Adrenal gland (tissue), 12 donors: ENCODE data around the gene SLC29A3. TPM values are rescaled to one million over a fixed set of nuclear protein-coding genes. Genes with fewer than 3 reads are reported as not detected.

Experiments used
- DNase-seq, 7 donors: peaks; one replicate each; pipeline ENCODE4 v3.0.0-alpha.2; 2019 to 2020
- H3K27ac ChIP-seq, 5 donors: fragments of 200-600 bp; sonication (generic) in 4 of 5; 1 replicate in 3 of 5; 2 replicates in 2 of 5; pipeline versions ENCODE4 v1.5.1 to v1.8.0; 2016 to 2020; ENCODE audit warnings: mild to moderate bottlenecking in 1 of 5
- H3K27me3 ChIP-seq: fragments of 200-600 bp; 2 replicates; pipeline ENCODE4 v1.8.0; 2021
- H3K36me3 ChIP-seq, 2 donors: fragments of 200-600 bp; replicated peaks in 1 of 2; 1 replicate in 1 of 2; 2 replicates in 1 of 2; pipeline versions ENCODE4 v1.5.1 to v1.8.0; 2018 to 2022
- H3K4me1 ChIP-seq, 2 donors: fragments of 200-600 bp; replicated peaks in 1 of 2; 1 replicate in 1 of 2; 2 replicates in 1 of 2; pipeline versions ENCODE4 v1.5.1 to v1.8.0; 2018 to 2021
- H3K4me3 ChIP-seq, 4 donors: fragments of 200-600 bp; sonication (generic) in 3 of 4; one replicate each; pipeline ENCODE4 v1.5.1; 2016 to 2018
- H3K9me3 ChIP-seq, 3 donors: fragments of 200-600 bp; sonication (generic) in 1 of 3; replicated peaks in 1 of 3; 1 replicate in 2 of 3; 2 replicates in 1 of 3; pipeline versions ENCODE4 v1.5.1 to v1.8.0; 2016 to 2021
- CTCF ChIP-seq, 6 experiments: fragments of 450-650 bp in 4 of 6; fragments of 200-600 bp in 2 of 6; sonication (generic) in 1 of 6; IDR thresholded peaks; 1 replicate in 5 of 6; 2 replicates in 1 of 6; pipeline versions ENCODE4 v1.5.1 to v1.8.0; 2016 to 2021; ENCODE audit warnings: antibody characterized with exemption in 6 of 6, mild to moderate bottlenecking in 2 of 6, moderate library complexity in 1 of 6
- POLR2A ChIP-seq, 2 donors: fragments of 450-650 bp; IDR thresholded peaks; one replicate each; pipeline ENCODE4 v1.6.1; 2017; ENCODE audit warnings: antibody characterized with exemption in 2 of 2, mild to moderate bottlenecking in 2 of 2, moderate library complexity in 1 of 2
- WGBS, 4 donors: extraction: QIAGEN DNeasy Blood & Tissue Kit in 2 of 4; methylation state at CpG; one replicate each; pipeline versions ENCODE4 v1.1.5 to v1.1.7; 2013 to 2017; 5-methylcytosine and 5-hydroxymethylcytosine counted together
- intact Hi-C, 2 donors: fragments of 100-400 bp; cut with DNase I; formaldehyde crosslinking; loops; one replicate each; pipeline versions ENCODE4 v1.14.1 to v1.15.0; 2022 to 2023
- polyA plus RNA-seq, 3 donors: library from polyadenylated mRNA; stranded (reverse); fragments of 200-250 nt in 2 of 3; fragments of 350-450 nt in 1 of 3; fragmentation: Illumina TruSeq in 1 of 3; extraction: RNeasy Lipid Tissue Mini Kit (QIAGEN cat#74804) in 1 of 3; gene quantifications; one replicate each; pipeline ENCODE4 v1.2.3, GENCODE V29; 2013 to 2014
- total RNA-seq, 9 donors: library from RNA; depleted of rRNA in 4 of 9; stranded (reverse); fragments of >200 nt in 4 of 9; fragments of 120-200 nt in 1 of 9; fragmentation: NEBNext Ultra II Directional in 1 of 9; extraction: Animal tissue kit (Norgen Biotek cat#: 25700) in 1 of 9; gene quantifications; one replicate each; pipeline versions ENCODE4 v1.1.0 to v1.2.4, GENCODE V29; 2013 to 2023
- donor health status: healthy with polysubstance abuse.
- donor health status: Bipolar disorder and iron deficiency.
- donor health status: DM: yes; HTN: yes; CAD: no.
- donor health status: DM: no; HTN: no; CAD: no.
- donor health status: DM: no; HTN: no; CAD: no.
- donor health status: DM: yes; HTN: yes; CAD: no.

Gene SLC29A3
- total and polyA plus RNA-seq, 12 donors, result 1.4 to 19.0 (median 3.9) TPM

- intact Hi-C loops, result loop anchor here (5.0 to 10.0 kb wide), 2 partner anchors 47 to 480 kb away; no protein-coding TSS in a partner anchor
- no peak overlapping the region for H3K27ac ChIP-seq
- TF ChIP-seq CTCF (IDR thresholded peaks at IDR 0.05) (no peak), POLR2A (IDR thresholded peaks at IDR 0.05) (no peak)
- H3K4me1 ChIP-seq, result no peaks in the 10 kb centered on the region
- WGBS, 4 donors, result 90 to 96% (median 95%) methylated on average over 6 of the region's 6 CpGs
- no peak overlapping the region for H3K4me3 ChIP-seq
- no peak for DNase-seq
- no peaks in the 10 kb centered on the region for H3K36me3 ChIP-seq
- no peaks in the 10 kb centered on the region for H3K9me3 ChIP-seq
- H3K27me3 ChIP-seq, result no peaks in the 10 kb centered on the region
Measured at GRCh38 chr10:71325267-71325666, 6.2 kb downstream of the SLC29A3 start.

GRCh38 chr10:71326464-71326881 lies 7.4 kb downstream of the SLC29A3 start:
- H3K27ac ChIP-seq, result no peak overlapping the region
- no peak overlapping the region for H3K4me3 ChIP-seq
- no peak for TF ChIP-seq CTCF (IDR thresholded peaks at IDR 0.05)
- no peak for TF ChIP-seq POLR2A (IDR thresholded peaks at IDR 0.05)
- H3K9me3 ChIP-seq, result no peaks in the 10 kb centered on the region
- H3K36me3 ChIP-seq, result no peaks in the 10 kb centered on the region
- H3K4me1 ChIP-seq, result no peaks in the 10 kb centered on the region
- DNase-seq, result no peak
- 85 to 90% (median 88%) methylated on average over 13 to 16 of the region's 16 CpGs for WGBS, 4 donors
- intact Hi-C loops, result loop anchor here (5.0 to 10.0 kb wide), 2 partner anchors 46 to 478 kb away; no protein-coding TSS in a partner anchor
- no peaks in the 10 kb centered on the region for H3K27me3 ChIP-seq

- DNase-seq, result no peak
- Histone ChIP-seq H3K4me1 (peaks cover 0 to 6% of the 10 kb centered on the region in 2 donors), H3K36me3 (no peaks in the 10 kb centered on the region), H3K27me3 (no peaks in the 10 kb centered on the region), H3K9me3 (no peaks in the 10 kb centered on the region), H3K4me3 (no peak overlapping the region), H3K27ac (no peak overlapping the region)
- intact Hi-C loops, result no loop called here
- TF ChIP-seq POLR2A (IDR thresholded peaks at IDR 0.05) (no peak), CTCF (IDR thresholded peaks at IDR 0.05) (no peak)
- 70 to 76% (median 73%) methylated on average over 4 of the region's 4 CpGs for WGBS, 4 donors
Measured at GRCh38 chr10:71330789-71331404, 11.8 kb downstream of the SLC29A3 start.

GRCh38 chr10:71331736-71332135 lies 12.7 kb downstream of the SLC29A3 start:
- H3K4me3 ChIP-seq, result no peak overlapping the region
- no peak for DNase-seq
- WGBS, 4 donors, result 67 to 80% (median 73%) methylated on average over 4 of the region's 4 CpGs
- no peaks in the 10 kb centered on the region for H3K9me3 ChIP-seq
- TF ChIP-seq POLR2A (IDR thresholded peaks at IDR 0.05) (no peak), CTCF (IDR thresholded peaks at IDR 0.05) (no peak)
- H3K27me3 ChIP-seq, result no peaks in the 10 kb centered on the region
- H3K4me1 ChIP-seq, result peaks cover 0 to 6% of the 10 kb centered on the region in 2 donors
- H3K36me3 ChIP-seq, result no peaks in the 10 kb centered on the region
- no peak overlapping the region for H3K27ac ChIP-seq
- intact Hi-C loops, result no loop called here
